Gastroesophageal sphincter (tissue), 3 donors: ENCODE data around the gene CDCA7L.

Experiments
- POLR2AphosphoS5 ChIP-seq: sonication (generic); formaldehyde crosslinking; IDR thresholded peaks from one replicate; pipeline ENCODE4 v1.6.1; 2017; ENCODE audit warnings: antibody characterized with exemption
- TF ChIP-seq, protein P1 (sequence below), 4 experiments: fragments of 200-600 bp in 2 of 4; fragments of 450-650 bp in 2 of 4; sonication (generic) in 1 of 4; IDR thresholded peaks; one replicate each; pipeline ENCODE4 v1.5.1; 2017 to 2019; ENCODE audit warnings: antibody characterized with exemption in 4 of 4, mild to moderate bottlenecking in 2 of 4, moderate library complexity in 2 of 4

DNA sequence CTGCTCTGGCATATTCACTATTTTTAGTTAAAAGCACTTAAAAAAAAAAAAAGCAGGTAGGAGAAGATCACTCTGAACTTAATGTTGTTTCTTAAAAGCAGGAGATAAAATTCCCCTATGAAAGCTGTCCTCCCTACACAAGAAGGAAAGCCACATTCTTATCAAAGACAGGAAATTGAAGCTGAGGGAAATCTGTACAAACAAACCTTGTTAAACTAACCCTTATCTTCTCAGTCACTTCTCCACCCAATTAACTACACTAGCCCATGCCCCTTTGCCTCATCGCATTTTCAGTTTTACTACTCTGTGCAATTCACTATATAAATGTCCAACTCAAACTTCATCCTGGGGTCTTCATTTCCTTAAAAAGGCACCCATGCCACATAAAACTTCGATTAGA lies 2.7 kb upstream of the CDCA7L start:
- TF ChIP-seq, protein P1, sequence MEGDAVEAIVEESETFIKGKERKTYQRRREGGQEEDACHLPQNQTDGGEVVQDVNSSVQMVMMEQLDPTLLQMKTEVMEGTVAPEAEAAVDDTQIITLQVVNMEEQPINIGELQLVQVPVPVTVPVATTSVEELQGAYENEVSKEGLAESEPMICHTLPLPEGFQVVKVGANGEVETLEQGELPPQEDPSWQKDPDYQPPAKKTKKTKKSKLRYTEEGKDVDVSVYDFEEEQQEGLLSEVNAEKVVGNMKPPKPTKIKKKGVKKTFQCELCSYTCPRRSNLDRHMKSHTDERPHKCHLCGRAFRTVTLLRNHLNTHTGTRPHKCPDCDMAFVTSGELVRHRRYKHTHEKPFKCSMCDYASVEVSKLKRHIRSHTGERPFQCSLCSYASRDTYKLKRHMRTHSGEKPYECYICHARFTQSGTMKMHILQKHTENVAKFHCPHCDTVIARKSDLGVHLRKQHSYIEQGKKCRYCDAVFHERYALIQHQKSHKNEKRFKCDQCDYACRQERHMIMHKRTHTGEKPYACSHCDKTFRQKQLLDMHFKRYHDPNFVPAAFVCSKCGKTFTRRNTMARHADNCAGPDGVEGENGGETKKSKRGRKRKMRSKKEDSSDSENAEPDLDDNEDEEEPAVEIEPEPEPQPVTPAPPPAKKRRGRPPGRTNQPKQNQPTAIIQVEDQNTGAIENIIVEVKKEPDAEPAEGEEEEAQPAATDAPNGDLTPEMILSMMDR (IDR thresholded peaks at IDR 0.05) = no peak
- TF ChIP-seq POLR2AphosphoS5 = no peak
